ENCODE data around the gene CDRT4.

CDRT4 gene

GRCh38 chr17:15393414-15393813, 74.0 kb downstream of the CDRT4 start:
- no peak overlapping the region for H3K27ac ChIP-seq
- no peaks in the 10 kb centered on the region for H3K27me3 ChIP-seq (ENCODE audit: insufficient read depth, low read depth, severe bottlenecking)
- no peaks in the 10 kb centered on the region for H3K9me3 ChIP-seq (ENCODE audit: severe bottlenecking)
- no peak overlapping the region for H3K4me3 ChIP-seq (ENCODE audit: low read depth, low read length)
- no peak for DNase-seq
- no peak for TF ChIP-seq CTCF (IDR thresholded peaks at IDR 0.05; ENCODE audit: low read depth, low read length)
- no peaks in the 10 kb centered on the region for H3K36me3 ChIP-seq

- Histone ChIP-seq H3K4me3 (ENCODE audit: low read depth, low read length) (no peak overlapping the region), H3K27me3 (ENCODE audit: insufficient read depth, low read depth, severe bottlenecking) (peaks cover 2% of the 10 kb centered on the region), H3K36me3 (no peaks in the 10 kb centered on the region), H3K27ac (no peak overlapping the region), H3K9me3 (ENCODE audit: severe bottlenecking) (no peaks in the 10 kb centered on the region)
- no peak for TF ChIP-seq CTCF (IDR thresholded peaks at IDR 0.05; ENCODE audit: low read depth, low read length)
- no peak for DNase-seq
These were observed 75.1 kb downstream of the CDRT4 start for GRCh38 chr17:15392326-15392741.

- no peak for TF ChIP-seq CTCF (IDR thresholded peaks at IDR 0.05; ENCODE audit: low read depth, low read length)
- H3K27ac ChIP-seq, result no peak overlapping the region
- H3K4me3 ChIP-seq (ENCODE audit: low read depth, low read length), result no peak overlapping the region
- H3K27me3 ChIP-seq (ENCODE audit: insufficient read depth, low read depth, severe bottlenecking), result peaks cover 3% of the 10 kb centered on the region
- no peaks in the 10 kb centered on the region for H3K9me3 ChIP-seq (ENCODE audit: severe bottlenecking)
- no peaks in the 10 kb centered on the region for H3K36me3 ChIP-seq
- no peak for DNase-seq
These were observed 78.9 kb downstream of the CDRT4 start for GRCh38 chr17:15388356-15389041.

GRCh38 chr17:15386083-15386482, 81.3 kb downstream of the CDRT4 start:
- Histone ChIP-seq H3K9me3 (ENCODE audit: severe bottlenecking) (no peaks in the 10 kb centered on the region), H3K27ac (no peak overlapping the region), H3K27me3 (ENCODE audit: insufficient read depth, low read depth, severe bottlenecking) (peaks cover 4% of the 10 kb centered on the region), H3K4me3 (ENCODE audit: low read depth, low read length) (no peak overlapping the region), H3K36me3 (no peaks in the 10 kb centered on the region)
- no peak for TF ChIP-seq CTCF (IDR thresholded peaks at IDR 0.05; ENCODE audit: low read depth, low read length)
- no peak for DNase-seq

Measured in WERI-Rb-1 (cell line).